H54 (cell line): ENCODE data around the gene PRKD1.
A peak's percentile ranks its signal among the peaks of the same experiment; 100 is the strongest.
"Not testable (repeated sequence)": the region's sequence is repeated elsewhere in the genome, so short reads cannot be mapped to it uniquely, and the experiment has no call there.

Experiments used
- DNase-seq: peaks from one replicate; pipeline ENCODE4 v3.0.0; 2011; ENCODE audit warnings: low spot score, mixed read lengths; ENCODE audit not compliant: insufficient read length
- FAIRE-seq: peaks from 3 replicates; lab custom pipeline; 2011; peaks lifted over from hg19 to GRCh38; lab: Jason Lieb, UNC
- POLR2A ChIP-seq: IDR thresholded peaks from 2 replicates; pipeline ENCODE4 v1.6.1; 2011; ENCODE audit warnings: low read depth, mild to moderate bottlenecking, low read length

PRKD1 gene

DNA sequence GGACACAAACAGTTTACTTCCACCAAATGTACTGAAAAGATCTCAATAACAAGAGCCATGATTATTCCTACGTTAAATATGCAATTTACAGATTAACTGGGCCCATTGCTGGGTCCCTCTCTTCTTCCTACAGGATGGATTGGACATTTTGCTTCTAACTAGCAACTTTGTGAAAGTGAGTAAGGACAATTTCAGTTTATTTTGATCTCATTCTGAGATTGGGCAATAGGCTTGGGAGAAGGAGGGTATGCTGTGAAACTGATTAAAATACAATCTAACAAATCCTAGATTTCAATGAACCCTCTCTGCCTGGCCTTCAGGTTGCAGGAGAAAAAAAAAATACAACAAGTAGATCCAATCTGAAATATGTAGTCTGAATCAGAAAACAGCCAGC is 121.5 kb downstream of the PRKD1 start:
- TF ChIP-seq POLR2A: no peak
- no peak for DNase-seq
- FAIRE-seq: no peak

DNA sequence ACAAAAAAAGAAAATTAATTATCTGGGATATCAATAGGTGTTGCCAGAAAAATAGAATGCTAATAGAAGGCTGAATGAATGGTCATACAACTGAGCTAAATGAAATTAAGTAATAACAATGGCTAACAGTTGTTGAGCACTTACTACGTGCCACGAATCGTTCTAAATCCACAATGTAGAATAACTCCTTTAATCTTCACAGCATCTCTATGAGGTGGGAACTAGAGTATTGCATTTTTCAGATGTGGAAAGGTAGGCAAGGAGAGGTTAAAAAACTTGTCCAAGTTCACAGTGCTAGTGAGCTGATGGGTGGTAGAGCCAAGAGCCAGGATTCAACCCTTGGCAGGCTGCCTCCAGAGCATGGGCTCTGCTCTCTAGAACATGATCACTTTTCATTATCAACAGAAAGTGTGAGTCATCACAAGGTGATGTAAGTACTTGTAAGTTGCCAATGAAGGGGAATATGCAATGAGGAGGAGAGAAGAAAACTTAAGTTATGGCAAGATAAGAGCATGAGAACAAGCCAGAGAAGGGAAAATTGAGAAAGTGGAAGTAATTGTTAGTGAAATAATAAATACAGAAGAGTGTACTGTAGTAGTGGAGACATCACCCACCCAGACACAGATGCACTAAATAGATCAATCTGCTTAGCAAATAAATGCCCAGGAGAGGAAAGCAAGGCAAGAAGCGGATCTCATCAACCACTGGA is 122.1 kb downstream of the PRKD1 start:
- peak; percentile 87 for FAIRE-seq
- TF ChIP-seq POLR2A: no peak
- DNase-seq: peak; percentile 13

DNA sequence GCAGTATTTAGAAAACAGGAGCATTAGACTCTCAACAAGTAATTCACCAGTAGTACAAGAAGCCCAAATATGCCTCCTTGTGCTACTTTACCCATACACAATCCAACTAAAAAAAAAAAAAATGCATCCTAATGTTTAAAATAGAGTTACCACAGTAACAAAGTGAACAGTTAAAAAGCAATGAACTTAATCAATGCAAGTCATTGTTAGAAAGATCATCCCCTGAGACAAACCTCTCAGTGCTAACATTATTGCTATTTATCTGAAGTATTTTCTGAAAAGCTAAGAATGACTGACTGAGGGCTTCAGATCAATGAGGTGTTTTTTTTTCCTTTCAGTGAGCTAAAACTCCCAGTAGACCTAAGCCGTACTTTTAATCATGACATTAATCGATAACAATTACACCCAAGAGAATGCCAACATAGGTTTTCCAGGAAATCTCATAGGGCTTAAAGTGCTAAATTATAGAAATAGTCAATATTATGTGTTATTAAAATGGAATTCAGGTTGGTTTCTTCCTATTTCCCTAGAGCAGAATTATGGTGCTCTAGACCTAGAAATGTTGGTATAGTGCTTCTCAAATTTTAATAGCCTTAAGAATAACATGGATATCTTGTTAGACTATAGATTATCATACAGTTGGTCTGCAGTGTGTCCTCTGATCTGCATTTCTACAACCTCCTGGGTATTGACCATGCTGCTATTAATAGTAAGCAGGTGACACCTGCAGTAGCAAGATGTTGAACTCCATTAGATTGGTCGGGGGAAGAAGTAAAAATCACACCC is 123.0 kb downstream of the PRKD1 start:
- DNase-seq: no peak
- TF ChIP-seq POLR2A: no peak
- no peak for FAIRE-seq

DNA sequence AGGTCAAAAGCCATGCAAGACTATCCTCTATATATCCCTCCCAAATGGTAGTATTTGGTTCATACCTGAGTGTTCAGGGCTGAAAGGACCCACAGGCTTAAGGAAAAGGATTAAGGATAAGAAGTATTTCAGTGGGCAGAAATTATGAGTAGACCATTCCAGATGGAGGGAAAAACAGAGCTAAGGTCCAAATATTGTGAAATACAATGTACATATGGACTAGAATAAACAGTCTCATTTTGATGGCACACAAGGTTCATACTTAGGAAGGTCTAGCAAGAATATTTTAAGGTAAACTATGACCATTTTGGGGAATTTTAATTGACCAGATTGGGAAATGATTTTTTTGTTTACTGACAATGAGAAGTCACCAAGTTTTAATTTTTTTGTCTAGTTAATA is 124.6 kb downstream of the PRKD1 start:
- FAIRE-seq: no peak

DNA sequence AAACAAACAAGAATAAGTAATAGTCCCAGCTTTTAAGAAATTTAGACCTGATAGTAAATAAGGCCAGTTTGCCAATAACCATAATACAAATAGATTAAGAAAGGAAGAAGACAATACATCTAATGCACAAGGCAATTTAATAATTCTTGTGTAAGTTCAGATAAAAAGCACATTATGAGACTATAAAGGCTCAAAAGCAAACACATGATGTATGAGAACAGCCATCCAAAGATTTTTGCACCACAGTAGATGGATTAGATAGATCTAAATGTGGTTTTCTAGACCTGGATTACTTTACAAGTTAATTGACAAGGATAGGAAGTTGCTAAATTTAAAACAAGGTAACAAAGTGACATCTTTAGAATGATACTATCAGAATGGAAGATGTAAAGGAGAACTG is 125.4 kb downstream of the PRKD1 start:
- FAIRE-seq: no peak
- DNase-seq: no peak
- no peak for TF ChIP-seq POLR2A

More for the DNA sequence above, 124.6 kb downstream of the PRKD1 start:
- no peak for DNase-seq
- TF ChIP-seq POLR2A: no peak

DNA sequence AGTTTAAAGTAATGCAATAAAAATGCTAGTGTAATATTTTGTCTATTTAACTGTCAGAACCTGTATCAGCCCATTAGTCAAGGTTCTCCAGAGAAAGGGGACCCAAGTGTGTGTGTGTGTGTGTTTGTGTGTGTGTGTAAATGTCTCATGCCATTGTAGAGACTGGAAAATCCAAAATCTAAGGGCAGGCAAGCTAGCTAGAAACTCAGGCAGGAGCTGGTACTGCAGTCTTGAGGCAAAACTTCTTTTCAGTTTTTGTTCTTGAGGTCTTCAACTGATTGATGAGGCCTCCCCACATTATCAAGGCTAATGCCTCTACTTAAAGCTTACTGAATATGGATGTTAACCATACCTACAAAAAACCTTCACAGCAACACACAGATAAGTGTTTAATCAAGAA is 126.7 kb downstream of the PRKD1 start:
- FAIRE-seq (no peak), DNase-seq (no peak)
- no peak for TF ChIP-seq POLR2A

DNA sequence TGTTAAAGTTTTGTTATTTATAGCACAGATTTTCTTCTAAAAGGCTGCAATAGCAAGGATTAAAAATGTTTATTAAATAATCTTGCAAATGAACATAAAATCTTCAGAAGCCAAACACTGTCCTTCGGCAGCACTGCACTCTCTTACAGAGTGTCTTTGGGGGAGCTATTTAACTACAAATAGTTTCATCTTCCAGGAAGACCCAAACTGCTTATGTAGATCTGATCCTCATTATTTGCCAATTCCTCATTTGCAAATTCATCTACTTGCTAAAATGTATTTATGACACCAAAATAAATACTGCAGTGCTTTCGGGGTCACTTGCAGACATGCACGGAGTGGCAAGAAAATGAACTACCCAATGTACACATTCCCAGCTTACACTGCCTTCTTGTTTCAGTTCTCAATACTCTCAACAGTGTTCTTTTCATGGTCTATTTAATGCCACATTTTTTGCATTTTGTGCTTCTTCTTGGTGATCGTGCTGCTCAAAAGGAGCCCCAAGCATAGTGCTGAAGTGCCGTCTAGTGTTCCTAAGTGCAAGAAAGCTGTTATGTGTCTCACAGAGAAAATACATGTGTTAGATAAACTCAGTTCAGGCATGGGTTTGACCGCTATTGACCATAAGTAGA is 128.1 kb downstream of the PRKD1 start:
- TF ChIP-seq POLR2A: no peak
- FAIRE-seq (no peak), DNase-seq (no peak)

DNA sequence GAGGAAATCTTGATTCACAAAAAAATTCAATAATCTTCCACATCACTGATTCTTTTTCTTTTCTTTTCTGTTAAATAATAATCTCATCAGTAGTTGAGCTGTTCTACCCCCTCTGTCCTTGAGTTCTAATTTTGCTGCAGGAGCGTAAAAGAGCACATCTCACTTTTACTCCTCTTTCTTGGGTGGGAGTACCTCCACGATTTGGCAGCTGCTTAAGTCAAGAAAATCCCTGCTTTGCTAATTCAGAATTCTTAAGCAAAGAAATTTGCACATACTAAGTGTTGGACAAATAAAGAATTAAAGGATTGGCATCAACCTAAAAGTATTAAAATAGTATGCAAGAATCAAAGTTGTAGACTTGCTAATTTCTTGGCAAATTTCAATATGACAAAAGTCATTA is 128.8 kb downstream of the PRKD1 start:
- DNase-seq: no peak
- TF ChIP-seq POLR2A: no peak
- no peak for FAIRE-seq

DNA sequence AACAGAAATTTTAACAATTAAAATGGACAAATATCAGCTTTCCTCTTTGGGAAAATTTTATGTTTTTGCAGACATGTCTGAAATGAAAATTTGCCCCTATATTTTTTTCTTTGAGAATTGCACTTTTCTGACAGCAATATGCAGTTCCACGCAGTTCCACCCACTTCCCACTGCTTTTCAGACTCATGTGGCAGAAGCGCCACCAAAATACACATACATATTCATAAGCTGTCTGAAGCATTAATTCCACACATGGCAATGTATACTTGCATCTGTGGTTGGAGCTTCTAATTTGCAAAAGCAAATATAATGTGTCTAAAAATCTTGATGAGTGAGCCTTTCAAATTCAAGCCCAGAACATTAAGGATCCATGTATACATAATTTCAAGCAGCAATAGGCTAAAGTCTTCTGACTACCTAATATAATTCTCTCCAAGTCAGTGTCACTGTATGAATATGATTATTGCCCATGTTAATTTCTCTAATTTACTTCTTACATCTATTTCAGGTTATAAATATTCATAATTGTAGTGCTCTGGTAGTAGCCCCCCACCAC is 129.5 kb downstream of the PRKD1 start:
- FAIRE-seq (no peak), DNase-seq (no peak)
- no peak for TF ChIP-seq POLR2A

DNA sequence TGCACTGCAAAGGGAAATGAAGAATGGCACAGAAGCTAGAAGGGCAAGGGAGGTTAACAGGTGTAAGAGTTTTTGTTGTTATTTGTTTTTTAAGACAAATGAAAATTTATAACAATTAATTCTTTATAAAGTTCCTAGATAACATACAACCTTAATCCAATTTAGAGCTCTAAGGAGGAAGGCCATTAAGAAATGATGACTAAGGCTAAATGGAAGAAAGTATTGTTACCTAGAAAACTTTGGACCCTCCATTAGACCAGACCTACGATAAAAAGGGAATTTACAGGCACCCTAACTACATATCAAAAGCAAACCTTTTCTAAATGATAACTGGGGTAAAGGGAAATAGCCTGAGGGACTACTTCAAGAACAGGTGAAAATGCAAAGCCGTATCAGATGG is 130.8 kb downstream of the PRKD1 start:
- FAIRE-seq: no peak
- TF ChIP-seq POLR2A: no peak

DNA sequence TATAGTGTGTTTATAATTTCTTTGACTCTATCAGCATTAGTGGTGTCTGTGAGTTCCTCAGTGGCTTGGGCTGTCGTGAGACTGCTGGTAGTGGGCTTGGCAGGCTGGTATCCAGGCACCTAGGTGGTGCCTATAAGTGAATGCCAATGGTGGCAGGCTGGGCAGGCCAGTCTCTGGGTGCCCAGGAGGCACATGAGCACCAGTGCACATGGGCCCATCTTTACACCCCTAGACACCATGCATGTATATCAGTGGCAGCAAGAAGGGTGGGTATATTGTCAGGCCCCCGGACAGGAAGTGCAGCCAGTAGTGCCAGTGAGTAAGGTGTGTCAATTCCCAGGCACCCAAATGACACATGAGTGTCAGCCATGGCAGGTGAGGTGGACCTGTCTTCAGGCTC is 138.2 kb downstream of the PRKD1 start:
- FAIRE-seq (no peak), DNase-seq (no peak)
- no peak for TF ChIP-seq POLR2A

More for the DNA sequence above, 130.8 kb downstream of the PRKD1 start:
- DNase-seq: no peak

DNA sequence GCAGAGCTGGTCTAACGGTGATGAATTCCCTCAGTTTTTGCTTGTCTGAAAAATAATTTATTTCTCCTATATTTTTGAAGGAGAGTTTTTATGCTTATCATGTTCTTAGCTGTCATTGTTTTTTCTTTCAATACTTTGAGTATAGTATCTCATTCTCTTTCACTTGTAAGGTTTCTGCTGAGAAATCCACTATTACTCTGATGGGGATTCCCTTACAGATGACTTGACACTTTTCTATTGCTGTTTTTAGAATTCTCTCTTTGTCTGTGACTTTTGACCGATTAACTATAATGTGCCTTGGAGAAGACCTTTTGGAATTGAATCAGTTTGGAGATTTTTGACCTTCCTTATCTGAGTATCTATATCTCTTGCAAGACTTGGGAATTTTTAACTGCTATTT is 139.6 kb downstream of the PRKD1 start:
- no peak for FAIRE-seq
- no peak for DNase-seq
- TF ChIP-seq POLR2A: no peak

DNA sequence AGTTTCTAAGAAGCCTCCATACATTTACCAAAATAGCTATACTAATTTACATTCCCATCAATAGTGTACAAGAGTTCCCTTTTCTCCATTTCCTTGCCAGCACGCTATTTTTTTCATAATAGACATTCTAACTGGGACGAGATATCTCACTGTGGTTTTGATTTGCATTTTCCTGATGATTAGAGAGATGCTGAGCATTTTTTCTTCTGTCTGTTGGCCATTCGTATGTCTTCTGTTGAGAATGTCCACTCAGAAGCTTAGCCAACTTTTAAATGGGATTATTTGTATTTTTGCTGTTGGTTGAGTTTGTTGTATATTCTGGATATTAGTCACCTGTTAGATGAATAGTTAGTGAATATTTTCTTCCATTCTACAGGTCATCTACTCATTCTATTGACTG is 144.1 kb downstream of the PRKD1 start:
- DNase-seq (no peak), FAIRE-seq (no peak)
- no peak for TF ChIP-seq POLR2A

DNA sequence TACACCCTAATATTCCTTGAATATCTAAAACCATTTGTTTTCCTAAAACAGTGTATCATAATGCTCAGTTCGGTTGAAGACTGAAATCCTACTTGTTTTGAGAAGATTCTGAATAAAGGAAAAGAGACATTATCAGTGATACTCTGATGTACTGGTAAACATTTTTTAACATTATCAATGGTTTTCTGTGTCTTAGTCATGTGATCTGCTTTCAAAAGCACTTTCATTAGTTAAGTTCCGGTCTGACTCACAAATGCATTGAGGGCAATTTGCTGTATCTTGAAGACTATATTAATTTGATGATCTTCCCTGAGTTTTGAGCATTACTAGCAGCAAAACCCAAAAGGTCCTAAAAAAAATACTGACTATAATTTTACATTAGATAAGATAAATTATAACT is 145.6 kb downstream of the PRKD1 start:
- DNase-seq: no peak
- FAIRE-seq: no peak
- TF ChIP-seq POLR2A: no peak

DNA sequence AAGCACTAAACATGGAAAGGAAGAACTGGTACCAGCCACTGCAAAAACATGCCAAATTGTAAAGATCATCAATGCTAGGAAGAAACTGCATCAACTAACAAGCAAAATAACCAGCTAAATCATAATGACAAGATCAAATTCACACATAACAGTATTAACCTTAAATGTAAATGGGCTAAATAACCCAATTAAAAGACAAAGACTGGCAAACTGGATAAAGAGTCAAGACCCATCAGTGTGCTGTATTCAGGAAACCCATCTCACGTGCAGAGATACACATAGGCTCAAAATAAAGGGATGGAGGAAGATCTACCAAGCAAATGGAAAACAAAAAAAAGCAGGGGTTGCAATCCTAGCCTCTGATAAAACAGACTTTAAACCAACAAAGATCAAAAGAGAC is 150.5 kb downstream of the PRKD1 start:
- DNase-seq, FAIRE-seq: not testable (repeated sequence)
